GM19193 (cell line): ENCODE measurements around the gene C16orf90.

Experiments used
- POLR2A ChIP-seq: IDR thresholded peaks from 4 replicates; pipeline ENCODE4 v1.6.1; 2011; ENCODE audit not compliant: insufficient read depth, insufficient read length; ENCODE audit errors: extremely low read depth

C16orf90 gene

GRCh38 chr16:3518986-3519348 is 23.7 kb upstream of the C16orf90 start:
- no peak for TF ChIP-seq POLR2A

GRCh38 chr16:3518292-3518985 is 23.1 kb upstream of the C16orf90 start:
- no peak for TF ChIP-seq POLR2A

DNA sequence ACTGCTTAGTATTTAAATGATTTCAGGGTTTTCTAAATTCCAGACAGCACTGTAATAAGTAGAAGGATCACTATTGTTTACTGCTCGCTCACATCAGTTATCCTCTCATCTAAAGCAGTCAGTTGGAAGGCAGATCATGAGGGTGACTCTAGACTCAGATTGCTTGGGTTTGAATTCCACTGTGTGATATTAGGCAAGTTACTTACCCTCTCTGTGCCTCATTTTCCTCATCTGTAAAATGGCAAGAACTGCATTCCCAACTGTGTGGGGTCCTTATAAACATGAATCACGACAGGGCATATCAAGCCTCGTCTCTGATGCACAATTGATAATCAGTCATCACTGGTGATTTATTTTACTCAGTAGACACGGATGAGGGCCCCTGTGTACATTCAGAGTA is 20.6 kb upstream of the C16orf90 start:
- no peak for TF ChIP-seq POLR2A

- TF ChIP-seq POLR2A = no peak
Observed at GRCh38 chr16:3514621-3515020, 19.3 kb upstream of the C16orf90 start.

DNA sequence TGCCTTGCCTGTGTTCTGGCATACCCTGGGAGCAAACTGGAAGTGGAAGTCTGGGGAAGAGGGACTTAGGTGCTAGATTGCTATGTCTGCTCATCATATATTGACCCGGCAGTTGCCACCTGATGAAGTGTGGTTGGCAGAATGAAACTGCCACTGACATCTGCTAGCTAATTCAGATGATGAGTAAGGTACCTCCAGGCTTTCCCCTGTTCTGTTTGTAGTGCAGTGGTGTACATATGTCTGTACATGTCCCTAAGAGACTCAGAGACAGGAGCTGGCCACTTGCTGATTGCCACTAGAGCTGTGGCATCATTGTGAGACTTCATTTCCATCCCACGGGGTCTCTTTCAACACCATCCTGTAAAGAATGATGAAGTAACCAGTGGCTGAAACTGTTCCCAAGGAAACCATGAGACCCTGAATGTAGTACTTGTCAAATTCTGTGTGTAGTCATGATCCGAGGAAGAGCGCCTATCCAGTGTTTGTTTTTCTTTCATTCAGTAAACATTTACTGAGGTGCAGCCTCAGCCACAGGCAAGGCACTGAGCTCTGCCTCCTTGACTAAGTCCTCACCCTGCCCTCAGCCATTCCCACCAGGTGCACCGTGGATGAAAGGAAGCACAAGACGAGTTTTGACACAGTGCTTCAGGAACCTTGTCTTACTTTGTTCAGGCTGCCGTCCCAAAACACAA is 18.7 kb upstream of the C16orf90 start:
- no peak for TF ChIP-seq POLR2A

GRCh38 chr16:3511286-3512180 is 16.2 kb upstream of the C16orf90 start:
- TF ChIP-seq POLR2A = no peak

- TF ChIP-seq POLR2A = no peak
Observed at GRCh38 chr16:3510416-3510815, 15.1 kb upstream of the C16orf90 start.

GRCh38 chr16:3509470-3509928 is 14.2 kb upstream of the C16orf90 start:
- TF ChIP-seq POLR2A = no peak

DNA sequence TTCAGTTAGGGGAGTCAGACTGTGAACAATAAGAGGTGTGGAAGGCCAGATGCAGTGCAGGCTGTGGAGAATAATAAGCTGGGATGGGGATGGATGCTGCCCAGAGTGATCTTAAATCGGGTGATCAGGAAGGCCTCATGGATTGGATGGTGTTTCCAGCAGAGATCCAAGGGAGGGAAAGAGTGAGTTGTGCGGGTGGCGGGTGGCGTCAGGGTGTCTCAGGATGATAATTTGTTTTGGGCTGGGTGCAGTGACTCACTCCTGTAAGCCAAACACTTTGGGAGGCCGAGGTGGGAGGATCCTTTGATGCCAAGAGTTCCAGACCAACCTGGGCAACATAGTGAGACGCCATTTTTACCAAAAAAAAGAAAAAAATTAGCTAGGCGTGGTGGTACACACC is 13.4 kb upstream of the C16orf90 start:
- no peak for TF ChIP-seq POLR2A

DNA sequence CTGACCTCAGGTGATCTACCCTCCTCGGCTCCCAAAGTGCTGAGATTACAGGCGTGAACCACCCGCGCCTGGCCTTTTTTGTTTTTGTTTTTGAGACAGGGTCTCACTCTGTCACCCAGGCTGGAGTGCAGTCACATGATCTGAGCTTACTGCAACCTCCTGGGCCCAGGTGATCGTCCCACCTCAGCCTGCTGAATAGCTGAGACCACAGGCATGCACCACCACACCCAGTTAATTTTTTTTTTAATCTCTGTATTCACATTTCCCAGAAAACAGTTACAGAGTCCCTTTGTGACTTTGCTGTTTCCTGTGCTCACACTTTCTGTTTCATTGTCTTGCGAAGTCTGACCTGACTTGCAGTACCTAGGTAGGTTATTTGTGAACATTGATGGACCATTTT is 8.2 kb upstream of the C16orf90 start:
- no peak for TF ChIP-seq POLR2A

DNA sequence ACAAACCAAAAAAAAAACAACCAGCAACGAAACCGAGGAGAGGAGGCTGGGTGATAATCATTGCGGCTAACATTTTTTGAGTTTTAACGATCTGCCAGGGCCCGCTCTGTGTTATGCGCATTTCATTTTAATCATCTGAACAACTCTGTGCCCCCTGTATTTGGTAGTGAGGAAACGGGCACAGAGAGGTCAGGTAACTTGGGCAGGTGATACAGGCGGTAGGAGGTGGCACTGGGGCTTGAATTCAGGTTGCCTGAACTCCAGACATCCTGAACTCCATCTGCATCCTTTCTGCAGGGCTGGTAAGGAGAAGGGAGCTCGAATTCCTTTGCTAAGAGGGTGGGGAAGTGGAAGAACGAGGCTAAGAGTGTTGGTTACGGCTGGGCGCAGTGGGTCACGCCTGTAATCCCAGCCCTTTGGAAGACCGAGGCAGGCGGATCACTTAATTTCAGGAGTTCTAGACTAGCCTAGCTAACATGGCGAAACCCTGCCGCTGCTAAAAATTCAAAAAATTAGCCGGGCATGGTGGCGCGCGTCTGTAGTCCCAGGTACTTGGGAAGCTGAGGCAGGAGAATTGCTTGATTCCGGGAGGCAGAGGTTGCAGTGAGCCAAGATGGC is 6.6 kb upstream of the C16orf90 start:
- TF ChIP-seq POLR2A = no peak

DNA sequence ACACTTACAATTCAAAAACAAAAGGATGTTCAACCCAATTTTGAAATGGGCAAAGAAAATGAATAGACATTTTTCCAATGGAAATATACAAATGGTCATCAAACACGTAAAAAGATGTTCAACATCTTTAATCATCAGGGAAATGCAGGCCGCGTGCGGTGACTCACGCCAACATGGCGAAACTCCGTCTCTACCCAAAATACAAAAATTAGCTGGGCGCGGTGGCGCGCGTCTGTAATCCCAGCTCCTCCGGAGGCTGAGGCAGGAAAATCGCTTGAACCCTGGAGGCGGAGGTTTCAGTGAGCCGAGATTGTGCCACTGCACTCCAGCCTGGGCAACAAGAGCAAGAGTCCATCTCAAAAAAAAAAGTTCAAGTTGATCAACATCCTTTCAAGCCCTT is 3.7 kb upstream of the C16orf90 start:
- TF ChIP-seq POLR2A = no peak

DNA sequence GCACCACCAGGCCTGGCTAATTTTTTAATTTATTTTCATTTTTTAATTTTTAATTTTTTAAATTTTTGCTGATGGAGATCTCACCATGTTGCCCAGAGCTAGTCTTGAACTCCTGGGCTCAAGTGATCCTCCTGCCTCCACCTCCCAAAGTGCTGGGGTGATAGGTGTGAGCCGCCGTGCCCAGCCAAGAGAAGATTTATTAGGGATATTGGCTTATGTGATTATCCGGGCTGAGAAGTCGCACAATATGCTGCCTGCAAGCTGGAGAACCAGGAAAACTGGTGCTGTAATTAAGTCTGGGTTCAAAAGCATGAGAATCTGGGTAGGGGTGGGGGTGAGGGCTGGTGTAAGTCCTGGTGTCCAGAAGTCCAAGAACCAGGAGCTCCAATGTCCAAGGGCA is 2.5 kb upstream of the C16orf90 start:
- TF ChIP-seq POLR2A = no peak

GRCh38 chr16:3496386-3496785 is 1.1 kb upstream of the C16orf90 start:
- TF ChIP-seq POLR2A = no peak

DNA sequence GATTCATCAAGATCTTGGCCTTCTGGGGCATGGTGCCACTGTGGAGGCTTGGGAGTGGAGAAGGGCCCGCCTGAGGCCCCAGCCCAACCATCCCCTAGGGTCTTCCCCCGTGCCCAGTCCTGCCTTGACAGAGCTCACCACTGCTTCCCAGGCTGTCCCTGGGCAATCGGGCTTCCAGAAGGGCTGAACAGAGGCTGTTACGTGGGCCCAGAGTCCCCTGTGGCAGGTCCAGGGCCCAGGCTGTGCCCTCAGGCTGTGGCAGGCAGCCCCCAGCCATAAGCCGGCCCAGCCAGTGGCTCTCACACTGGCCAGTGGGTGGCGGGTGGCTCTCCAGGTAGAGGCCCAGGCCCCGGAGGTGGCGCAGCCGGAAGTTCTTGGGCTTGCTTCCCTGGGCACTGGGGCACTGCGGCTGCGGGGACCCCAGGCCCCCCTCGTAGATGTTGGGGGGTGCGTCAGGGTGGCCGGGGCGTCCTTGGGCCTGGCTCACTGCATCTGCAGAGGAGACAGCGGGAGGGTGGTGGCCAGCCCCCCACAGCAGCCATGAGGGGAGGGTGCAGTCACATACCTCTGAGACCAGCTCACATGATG is 809 bp downstream of the C16orf90 start:
- no peak for TF ChIP-seq POLR2A

DNA sequence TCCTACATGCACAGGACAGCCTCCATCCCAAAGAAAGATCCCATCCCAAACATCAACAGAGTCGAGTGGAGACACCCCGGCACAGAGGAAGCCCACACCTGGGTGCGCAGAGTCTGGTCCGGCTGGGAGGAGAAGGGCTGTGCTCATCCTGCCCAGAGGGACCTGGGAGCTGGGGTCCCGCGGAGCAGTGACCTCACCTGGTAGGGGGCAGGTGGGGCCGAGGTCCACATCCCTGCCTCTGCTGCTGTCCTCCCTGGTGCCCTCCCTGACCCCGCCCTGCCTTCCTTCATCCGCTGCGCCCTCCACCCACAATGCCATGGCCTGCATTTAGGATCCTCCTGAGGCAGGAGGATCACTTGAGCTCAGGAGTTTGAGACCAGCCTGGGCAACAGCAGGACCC is 2.9 kb downstream of the C16orf90 start:
- TF ChIP-seq POLR2A = no peak
